IMR-90 (cell line): ENCODE data around the gene MMS19.

Experiments used
- MAZ ChIP-seq: IDR thresholded peaks from 2 replicates; pipeline ENCODE4 v1.6.1; 2012; ENCODE audit warnings: low read depth, mild to moderate bottlenecking, low read length, improper control_type of control experiment, moderate library complexity, borderline replicate concordance
- MXI1 ChIP-seq: IDR thresholded peaks from 2 replicates; pipeline ENCODE4 v1.6.1; 2012; ENCODE audit warnings: low read depth, mild to moderate bottlenecking, low read length, moderate library complexity, borderline replicate concordance
- RCOR1 ChIP-seq: IDR thresholded peaks from 2 replicates; pipeline ENCODE4 v1.6.1; 2012; ENCODE audit warnings: mild to moderate bottlenecking, low read length, improper control_type of control experiment; ENCODE audit not compliant: insufficient replicate concordance
- SMC3 ChIP-seq: fragments of 150-350 bp; IDR thresholded peaks from 2 replicates; pipeline ENCODE4 v1.6.1; 2016; ENCODE audit warnings: low read depth, mild to moderate bottlenecking, antibody characterized with exemption, low read length, moderate library complexity
- TF ChIP-seq, protein P1 (sequence below): conservative IDR thresholded peaks from 2 replicates; pipeline ENCODE4 v1.5.1; 2012; ENCODE audit warnings: mild to moderate bottlenecking, low read depth, low read length, improper control_type of control experiment

DNA sequence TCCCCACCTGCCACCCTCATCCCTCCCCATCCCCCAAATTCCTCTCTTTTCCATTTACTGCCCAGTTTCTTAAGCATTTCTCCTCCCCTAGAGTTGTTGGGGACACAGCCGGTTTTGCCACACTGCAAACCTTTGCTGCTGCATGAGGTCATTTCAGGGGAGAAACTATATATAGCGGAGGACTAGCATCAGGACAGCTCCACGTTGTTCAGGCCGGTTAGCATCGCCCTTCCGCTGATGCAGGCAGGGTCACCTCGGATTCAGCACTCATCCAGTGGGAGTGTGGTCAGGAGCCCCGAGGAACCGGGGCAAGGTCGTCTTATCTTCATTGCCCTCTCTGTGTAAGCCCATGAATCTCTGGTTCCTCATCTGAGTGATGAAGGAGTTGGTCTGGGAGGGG is 16.1 kb upstream of the MMS19 start:
- TF ChIP-seq, protein P1, sequence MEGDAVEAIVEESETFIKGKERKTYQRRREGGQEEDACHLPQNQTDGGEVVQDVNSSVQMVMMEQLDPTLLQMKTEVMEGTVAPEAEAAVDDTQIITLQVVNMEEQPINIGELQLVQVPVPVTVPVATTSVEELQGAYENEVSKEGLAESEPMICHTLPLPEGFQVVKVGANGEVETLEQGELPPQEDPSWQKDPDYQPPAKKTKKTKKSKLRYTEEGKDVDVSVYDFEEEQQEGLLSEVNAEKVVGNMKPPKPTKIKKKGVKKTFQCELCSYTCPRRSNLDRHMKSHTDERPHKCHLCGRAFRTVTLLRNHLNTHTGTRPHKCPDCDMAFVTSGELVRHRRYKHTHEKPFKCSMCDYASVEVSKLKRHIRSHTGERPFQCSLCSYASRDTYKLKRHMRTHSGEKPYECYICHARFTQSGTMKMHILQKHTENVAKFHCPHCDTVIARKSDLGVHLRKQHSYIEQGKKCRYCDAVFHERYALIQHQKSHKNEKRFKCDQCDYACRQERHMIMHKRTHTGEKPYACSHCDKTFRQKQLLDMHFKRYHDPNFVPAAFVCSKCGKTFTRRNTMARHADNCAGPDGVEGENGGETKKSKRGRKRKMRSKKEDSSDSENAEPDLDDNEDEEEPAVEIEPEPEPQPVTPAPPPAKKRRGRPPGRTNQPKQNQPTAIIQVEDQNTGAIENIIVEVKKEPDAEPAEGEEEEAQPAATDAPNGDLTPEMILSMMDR: no peak
- no peak for TF ChIP-seq MXI1
- TF ChIP-seq SMC3: no peak
- TF ChIP-seq RCOR1: no peak
- TF ChIP-seq MAZ: no peak
